ENCODE measurements around the gene ITIH1. TPM values are rescaled to one million over a fixed set of nuclear protein-coding genes. Genes with fewer than 3 reads are reported as not detected.
"Not testable (repeated sequence)": the region's sequence is repeated elsewhere in the genome, so short reads cannot be mapped to it uniquely, and the experiment has no call there.

Gene ITIH1, protein sequence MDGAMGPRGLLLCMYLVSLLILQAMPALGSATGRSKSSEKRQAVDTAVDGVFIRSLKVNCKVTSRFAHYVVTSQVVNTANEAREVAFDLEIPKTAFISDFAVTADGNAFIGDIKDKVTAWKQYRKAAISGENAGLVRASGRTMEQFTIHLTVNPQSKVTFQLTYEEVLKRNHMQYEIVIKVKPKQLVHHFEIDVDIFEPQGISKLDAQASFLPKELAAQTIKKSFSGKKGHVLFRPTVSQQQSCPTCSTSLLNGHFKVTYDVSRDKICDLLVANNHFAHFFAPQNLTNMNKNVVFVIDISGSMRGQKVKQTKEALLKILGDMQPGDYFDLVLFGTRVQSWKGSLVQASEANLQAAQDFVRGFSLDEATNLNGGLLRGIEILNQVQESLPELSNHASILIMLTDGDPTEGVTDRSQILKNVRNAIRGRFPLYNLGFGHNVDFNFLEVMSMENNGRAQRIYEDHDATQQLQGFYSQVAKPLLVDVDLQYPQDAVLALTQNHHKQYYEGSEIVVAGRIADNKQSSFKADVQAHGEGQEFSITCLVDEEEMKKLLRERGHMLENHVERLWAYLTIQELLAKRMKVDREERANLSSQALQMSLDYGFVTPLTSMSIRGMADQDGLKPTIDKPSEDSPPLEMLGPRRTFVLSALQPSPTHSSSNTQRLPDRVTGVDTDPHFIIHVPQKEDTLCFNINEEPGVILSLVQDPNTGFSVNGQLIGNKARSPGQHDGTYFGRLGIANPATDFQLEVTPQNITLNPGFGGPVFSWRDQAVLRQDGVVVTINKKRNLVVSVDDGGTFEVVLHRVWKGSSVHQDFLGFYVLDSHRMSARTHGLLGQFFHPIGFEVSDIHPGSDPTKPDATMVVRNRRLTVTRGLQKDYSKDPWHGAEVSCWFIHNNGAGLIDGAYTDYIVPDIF
- polyA plus RNA-seq, result not detected

- Mint-ChIP-seq H3K36me3 (no peaks in the 10 kb centered on the region), H3K4me3 (peak within 1 kb of the TSS in 3 of 4 donors; percentile 33 to 72 (median 49)), H3K4me1 (peaks cover 8 to 12% (median 10%) of the 10 kb centered on the region in 3 donors), H3K27me3 (no peaks in the 10 kb centered on the region), H3K9me3 (no peaks in the 10 kb centered on the region), H3K27ac (peak within 1 kb of the TSS in 2 of 3 donors; percentile 52 to 71)
Measured at GRCh38 chr3:52777127-52777958, at the start of gene ITIH1. Gene ITIH1, plus strand, starts transcription at chr3:52777599. Its CDS starts 17 bp downstream, at chr3:52777616.

DNA sequence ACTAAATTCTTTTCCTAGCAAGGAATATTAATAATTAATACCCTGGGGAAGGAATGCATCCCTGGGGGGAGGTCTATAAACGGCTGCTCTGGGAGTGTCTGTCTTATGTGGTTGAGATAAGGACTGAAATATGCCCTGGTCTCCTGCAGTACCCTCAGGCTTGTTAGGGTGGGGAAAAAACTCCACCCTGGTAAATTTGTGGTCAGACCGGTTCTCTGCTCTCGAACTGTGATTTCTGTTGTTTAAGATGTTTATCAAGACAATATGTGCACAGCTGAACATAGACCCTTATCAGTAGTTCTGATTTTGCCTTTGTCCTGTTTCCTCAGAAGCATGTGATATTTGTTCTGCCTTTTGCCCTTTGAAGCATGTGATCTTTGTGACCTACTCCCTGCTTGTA, 48.6 kb upstream of the ITIH1 start:
- not testable (repeated sequence) for H3K4me1 Mint-ChIP-seq, H3K27ac Mint-ChIP-seq, H3K4me3 Mint-ChIP-seq, H3K27me3 Mint-ChIP-seq
- Mint-ChIP-seq H3K9me3 (peaks cover 5 to 23% (median 7%) of the 10 kb centered on the region in 3 donors), H3K36me3 (peaks cover 34% of the 10 kb centered on the region)

DNA sequence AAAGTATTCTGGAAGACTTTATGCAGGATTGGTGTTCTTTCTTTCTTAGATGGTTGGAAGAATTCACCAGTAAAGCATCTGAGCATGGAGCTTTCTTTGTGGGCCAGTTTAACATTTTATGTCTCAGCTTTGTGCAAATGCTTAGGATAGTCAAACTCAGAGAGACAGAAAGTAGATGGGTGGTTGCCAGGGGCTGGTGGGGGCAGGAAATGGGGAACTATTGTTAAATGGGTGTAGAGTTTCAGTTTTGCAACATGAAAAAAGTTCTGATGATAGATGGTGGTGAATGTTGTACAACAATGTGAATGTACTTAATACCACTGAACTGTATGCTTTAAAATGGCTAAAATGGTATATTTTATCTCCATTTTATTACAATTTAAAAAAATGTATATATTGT, 46.7 kb upstream of the ITIH1 start:
- Mint-ChIP-seq H3K4me3 (no peak overlapping the region), H3K36me3 (peaks cover 36% of the 10 kb centered on the region), H3K4me1 (peaks cover 0 to 4% (median 0%) of the 10 kb centered on the region in 3 donors)

GRCh38 chr3:52731590-52731989, 45.8 kb upstream of the ITIH1 start:
- Mint-ChIP-seq H3K4me3 (no peak overlapping the region), H3K36me3 (peaks cover 36% of the 10 kb centered on the region), H3K4me1 (peaks cover 0 to 4% (median 0%) of the 10 kb centered on the region in 3 donors), H3K27ac (no peak overlapping the region), H3K27me3 (no peaks in the 10 kb centered on the region), H3K9me3 (peaks cover 5 to 23% (median 7%) of the 10 kb centered on the region in 3 donors)

More for the DNA sequence above, 46.7 kb upstream of the ITIH1 start:
- Mint-ChIP-seq H3K27me3 (no peaks in the 10 kb centered on the region), H3K9me3 (peaks cover 5 to 23% (median 7%) of the 10 kb centered on the region in 3 donors), H3K27ac (no peak overlapping the region)

GRCh38 chr3:52733256-52733891, 44.0 kb upstream of the ITIH1 start:
- H3K27ac Mint-ChIP-seq, result no peak overlapping the region
- no peaks in the 10 kb centered on the region for H3K27me3 Mint-ChIP-seq
- no peak overlapping the region for H3K4me3 Mint-ChIP-seq
- peaks cover 32% of the 10 kb centered on the region for H3K36me3 Mint-ChIP-seq
- H3K4me1 Mint-ChIP-seq, result peaks cover 0 to 1% (median 0%) of the 10 kb centered on the region in 3 donors
- peaks cover 4 to 23% (median 6%) of the 10 kb centered on the region in 3 donors for H3K9me3 Mint-ChIP-seq

- Mint-ChIP-seq H3K4me1 (peaks cover 0 to 1% (median 0%) of the 10 kb centered on the region in 3 donors), H3K4me3 (no peak overlapping the region), H3K27ac (no peak overlapping the region), H3K36me3 (peaks cover 8% of the 10 kb centered on the region), H3K9me3 (no peaks in the 10 kb centered on the region), H3K27me3 (no peaks in the 10 kb centered on the region)
Measured at GRCh38 chr3:52739730-52740129, 37.7 kb upstream of the ITIH1 start.

GRCh38 chr3:52742418-52743041, 34.9 kb upstream of the ITIH1 start:
- Mint-ChIP-seq H3K9me3 (no peaks in the 10 kb centered on the region), H3K4me1 (peaks cover 0 to 1% (median 0%) of the 10 kb centered on the region in 3 donors), H3K4me3 (no peak overlapping the region), H3K27me3 (no peaks in the 10 kb centered on the region), H3K27ac (no peak overlapping the region), H3K36me3 (peaks cover 3% of the 10 kb centered on the region)

DNA sequence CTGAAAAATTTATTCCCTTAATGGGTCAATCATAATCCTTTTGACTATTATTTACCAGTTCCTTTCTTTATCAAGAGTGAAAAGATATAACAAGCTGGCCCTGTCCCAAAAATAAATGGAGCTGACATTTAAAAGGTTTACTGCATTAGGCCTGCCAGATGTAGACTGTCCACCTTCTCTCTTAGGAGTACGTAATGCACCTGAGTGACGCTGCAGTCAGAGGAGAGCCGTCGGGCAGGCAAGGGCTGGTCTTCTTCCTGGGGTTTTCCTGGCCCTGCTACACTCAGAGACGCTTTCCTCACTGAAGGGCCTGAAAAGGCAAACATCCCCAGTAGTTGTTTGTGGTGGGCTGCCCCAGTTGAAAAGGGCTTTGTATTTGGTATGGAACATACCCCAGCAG, 34.2 kb upstream of the ITIH1 start:
- H3K4me1 Mint-ChIP-seq, result peaks cover 0 to 1% (median 0%) of the 10 kb centered on the region in 3 donors
- H3K36me3 Mint-ChIP-seq, result peaks cover 3% of the 10 kb centered on the region
- H3K27me3 Mint-ChIP-seq, result no peaks in the 10 kb centered on the region
- H3K4me3 Mint-ChIP-seq, result no peak overlapping the region
- H3K27ac Mint-ChIP-seq, result no peak overlapping the region
- no peaks in the 10 kb centered on the region for H3K9me3 Mint-ChIP-seq

- H3K27ac Mint-ChIP-seq, result no peak overlapping the region
- peaks cover 3% of the 10 kb centered on the region for H3K36me3 Mint-ChIP-seq
- no peaks in the 10 kb centered on the region for H3K9me3 Mint-ChIP-seq
- H3K27me3 Mint-ChIP-seq, result no peaks in the 10 kb centered on the region
- H3K4me1 Mint-ChIP-seq, result peaks cover 0 to 3% (median 0%) of the 10 kb centered on the region in 3 donors
- no peak overlapping the region for H3K4me3 Mint-ChIP-seq
Measured at GRCh38 chr3:52743721-52744120, 33.7 kb upstream of the ITIH1 start.

DNA sequence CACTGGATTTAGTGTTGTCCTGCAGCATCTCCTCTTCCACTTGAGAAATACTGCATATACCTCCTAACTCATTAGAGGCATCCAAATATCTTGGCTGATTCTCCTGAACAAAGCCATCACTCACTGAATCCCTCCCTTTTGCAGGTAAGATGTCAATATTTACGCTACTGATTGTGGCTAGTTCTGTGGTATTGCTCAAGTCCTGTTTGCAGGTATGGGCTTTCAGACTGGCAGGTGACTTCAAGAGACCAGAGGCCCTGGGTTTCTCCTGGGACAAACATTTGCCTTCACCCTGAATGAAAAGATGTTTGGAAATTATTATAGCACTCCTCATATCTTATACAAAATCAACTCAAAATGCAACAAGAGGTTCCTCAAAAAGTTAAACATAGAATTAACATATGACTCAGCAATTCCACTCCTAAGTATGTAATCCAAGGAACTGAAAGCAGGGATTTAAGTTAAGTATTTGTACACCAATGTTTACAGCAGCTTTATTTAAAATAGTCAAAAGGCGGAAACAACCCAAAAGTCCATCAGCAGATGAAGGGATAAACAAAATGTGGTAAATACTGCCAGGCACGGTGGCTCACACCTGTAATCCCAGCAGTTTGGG, 25.2 kb upstream of the ITIH1 start:
- no peak overlapping the region for H3K4me3 Mint-ChIP-seq
- H3K27me3 Mint-ChIP-seq, result no peaks in the 10 kb centered on the region
- H3K27ac Mint-ChIP-seq, result peak overlapping the region in 1 of 3 donors; percentile 46
- peaks cover 0 to 3% (median 0%) of the 10 kb centered on the region in 3 donors for H3K4me1 Mint-ChIP-seq
- no peaks in the 10 kb centered on the region for H3K9me3 Mint-ChIP-seq
- H3K36me3 Mint-ChIP-seq, result no peaks in the 10 kb centered on the region

DNA sequence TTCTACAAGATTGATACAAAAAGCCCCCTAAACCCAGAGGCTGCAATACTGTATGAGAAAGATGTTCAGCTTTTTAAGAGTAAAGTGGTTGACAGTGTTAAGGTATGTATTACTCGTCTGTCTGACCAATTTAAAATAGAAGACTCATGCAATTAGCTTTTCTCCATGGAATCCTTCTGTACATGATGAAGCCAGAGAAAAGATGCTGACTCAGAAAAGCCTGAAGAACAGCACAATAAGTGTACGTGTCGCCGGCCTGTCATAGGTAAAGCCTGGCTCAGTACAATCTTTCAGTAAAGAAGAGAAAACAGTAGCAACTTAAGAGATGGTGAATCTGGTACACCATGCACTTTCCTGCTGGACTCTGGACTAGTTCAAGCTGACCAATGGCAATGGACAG, 23.0 kb upstream of the ITIH1 start:
- H3K27ac Mint-ChIP-seq, result no peak overlapping the region
- no peaks in the 10 kb centered on the region for H3K9me3 Mint-ChIP-seq
- H3K27me3 Mint-ChIP-seq, result no peaks in the 10 kb centered on the region
- H3K4me1 Mint-ChIP-seq, result peaks cover 0 to 1% (median 0%) of the 10 kb centered on the region in 3 donors
- peaks cover 3% of the 10 kb centered on the region for H3K36me3 Mint-ChIP-seq
- H3K4me3 Mint-ChIP-seq, result no peak overlapping the region

DNA sequence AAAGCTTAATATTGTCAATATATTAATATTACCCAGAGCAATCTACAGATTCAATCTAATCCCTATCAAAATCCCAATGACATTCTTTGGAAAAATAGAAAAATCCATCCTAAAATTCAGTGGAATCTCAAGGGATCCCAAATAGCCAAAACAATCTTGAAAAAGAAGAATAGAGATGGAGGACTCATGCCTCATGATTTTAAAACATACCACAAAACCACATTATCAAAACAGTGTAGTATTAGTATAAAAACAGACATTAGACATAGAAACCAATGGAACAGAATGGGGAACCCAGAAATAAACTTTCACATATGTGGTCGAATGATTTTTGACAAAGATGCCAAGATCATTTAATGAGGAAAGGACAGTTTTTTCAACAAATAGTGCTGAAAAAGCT, 21.3 kb upstream of the ITIH1 start:
- Mint-ChIP-seq H3K9me3 (no peaks in the 10 kb centered on the region), H3K4me3 (no peak overlapping the region), H3K4me1 (peaks cover 0 to 1% (median 0%) of the 10 kb centered on the region in 3 donors), H3K27me3 (no peaks in the 10 kb centered on the region), H3K27ac (no peak overlapping the region), H3K36me3 (peaks cover 3% of the 10 kb centered on the region)

GRCh38 chr3:52763466-52763865, 13.9 kb upstream of the ITIH1 start:
- Mint-ChIP-seq H3K36me3 (peaks cover 15% of the 10 kb centered on the region), H3K27ac (no peak overlapping the region), H3K4me1 (no peaks in the 10 kb centered on the region), H3K27me3 (no peaks in the 10 kb centered on the region), H3K4me3 (no peak overlapping the region), H3K9me3 (no peaks in the 10 kb centered on the region)
